GM12874 (cell line): ENCODE data around the gene CFI.

Experiments
- TF ChIP-seq, protein P1 (sequence below): IDR thresholded peaks from 2 replicates; pipeline ENCODE4 v1.5.1; 2011; ENCODE audit warnings: low read depth, mild to moderate bottlenecking, control low read depth, low read length, moderate library complexity; ENCODE audit not compliant: insufficient read depth

Gene CFI

DNA sequence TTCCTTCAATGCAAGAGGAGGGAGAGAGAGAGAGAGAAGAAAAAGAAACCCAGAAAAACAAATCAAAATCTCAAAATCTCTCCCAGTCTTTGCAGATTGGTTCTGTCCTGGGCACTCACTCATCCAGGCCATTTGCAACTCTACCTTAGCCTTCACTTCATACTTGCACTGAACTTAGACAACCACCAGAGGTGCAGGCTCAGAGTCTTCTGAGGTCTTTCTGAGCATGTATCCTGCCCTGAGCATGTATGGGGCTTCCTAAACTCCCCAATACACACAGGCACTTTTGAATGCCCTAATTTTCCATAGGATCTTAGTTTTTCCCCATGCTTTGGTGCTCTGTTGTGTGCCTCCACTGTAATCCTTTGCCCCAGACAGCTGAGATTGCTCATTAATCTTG, 2.9 kb downstream of the CFI start:
- TF ChIP-seq, protein P1, sequence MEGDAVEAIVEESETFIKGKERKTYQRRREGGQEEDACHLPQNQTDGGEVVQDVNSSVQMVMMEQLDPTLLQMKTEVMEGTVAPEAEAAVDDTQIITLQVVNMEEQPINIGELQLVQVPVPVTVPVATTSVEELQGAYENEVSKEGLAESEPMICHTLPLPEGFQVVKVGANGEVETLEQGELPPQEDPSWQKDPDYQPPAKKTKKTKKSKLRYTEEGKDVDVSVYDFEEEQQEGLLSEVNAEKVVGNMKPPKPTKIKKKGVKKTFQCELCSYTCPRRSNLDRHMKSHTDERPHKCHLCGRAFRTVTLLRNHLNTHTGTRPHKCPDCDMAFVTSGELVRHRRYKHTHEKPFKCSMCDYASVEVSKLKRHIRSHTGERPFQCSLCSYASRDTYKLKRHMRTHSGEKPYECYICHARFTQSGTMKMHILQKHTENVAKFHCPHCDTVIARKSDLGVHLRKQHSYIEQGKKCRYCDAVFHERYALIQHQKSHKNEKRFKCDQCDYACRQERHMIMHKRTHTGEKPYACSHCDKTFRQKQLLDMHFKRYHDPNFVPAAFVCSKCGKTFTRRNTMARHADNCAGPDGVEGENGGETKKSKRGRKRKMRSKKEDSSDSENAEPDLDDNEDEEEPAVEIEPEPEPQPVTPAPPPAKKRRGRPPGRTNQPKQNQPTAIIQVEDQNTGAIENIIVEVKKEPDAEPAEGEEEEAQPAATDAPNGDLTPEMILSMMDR, result no peak

GRCh38 chr4:109795059-109795458, 6.7 kb downstream of the CFI start:
- TF ChIP-seq, protein P1, result no peak

GRCh38 chr4:109787807-109788206, 14.0 kb downstream of the CFI start:
- TF ChIP-seq, protein P1, result no peak

DNA sequence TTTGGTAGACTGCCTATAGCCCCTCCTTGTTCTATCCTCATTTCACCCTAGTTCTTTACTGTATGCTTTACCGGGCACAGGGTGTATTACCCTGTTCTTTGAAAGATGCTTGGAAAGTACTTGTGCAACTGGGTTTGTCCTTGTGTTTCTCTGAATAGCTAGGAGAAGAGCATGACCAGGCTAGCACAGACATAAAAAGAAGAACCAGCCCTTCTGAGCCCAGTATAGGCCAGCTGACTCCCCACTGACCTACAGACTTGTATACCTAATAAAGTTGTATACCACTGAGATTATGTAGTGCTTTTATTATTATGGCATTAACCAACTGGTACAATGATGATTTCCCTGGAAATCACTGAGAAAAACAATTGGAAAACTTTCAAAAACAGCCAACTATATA, 15.0 kb downstream of the CFI start:
- TF ChIP-seq, protein P1, result no peak

DNA sequence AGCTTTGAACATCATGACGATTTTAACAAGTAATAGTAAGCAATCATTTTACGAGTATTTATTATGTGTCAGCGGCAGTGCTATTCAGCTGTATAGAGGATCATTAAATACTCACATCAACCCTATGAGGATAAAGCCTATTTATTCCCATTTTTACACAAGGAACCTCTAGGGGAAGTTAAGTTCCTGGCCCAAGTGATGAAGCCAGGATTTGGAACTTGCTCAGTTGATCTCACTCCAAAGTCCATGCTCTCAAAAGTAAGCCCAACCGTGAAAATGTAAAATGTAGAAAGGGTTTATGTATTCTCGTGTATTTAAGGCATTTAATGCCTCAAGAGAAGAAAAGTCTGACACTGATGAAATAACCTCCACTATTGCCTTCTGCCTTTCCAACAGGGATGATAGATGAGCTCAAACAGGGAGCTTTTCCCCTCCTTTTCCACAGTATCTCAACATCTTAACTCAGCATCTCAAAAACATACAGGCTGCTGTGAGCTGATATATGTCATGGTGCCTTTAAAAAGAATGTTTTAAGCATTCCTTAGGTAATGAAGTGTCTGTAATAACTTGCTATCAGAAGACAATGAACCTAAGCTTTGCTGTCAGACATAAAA, 36.9 kb downstream of the CFI start:
- TF ChIP-seq, protein P1, result no peak

DNA sequence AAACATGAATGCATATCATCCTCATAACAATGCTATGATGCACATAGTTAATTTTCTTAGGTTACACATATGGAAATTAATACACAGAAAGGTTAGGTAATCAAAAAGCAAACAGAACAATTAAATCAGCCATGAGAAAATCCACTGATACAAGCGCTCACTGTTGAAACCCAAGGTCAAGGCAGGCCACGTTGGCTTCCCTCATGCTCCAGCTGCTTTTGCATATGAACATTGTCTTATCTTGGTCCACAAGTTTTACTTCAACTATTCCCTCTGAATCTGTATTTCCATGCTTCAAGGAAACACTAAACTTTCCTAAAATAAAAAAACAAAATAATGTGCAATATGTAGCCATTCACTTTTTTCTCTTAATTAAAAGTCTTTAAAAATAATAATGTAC, 37.4 kb downstream of the CFI start:
- TF ChIP-seq, protein P1, result no peak

DNA sequence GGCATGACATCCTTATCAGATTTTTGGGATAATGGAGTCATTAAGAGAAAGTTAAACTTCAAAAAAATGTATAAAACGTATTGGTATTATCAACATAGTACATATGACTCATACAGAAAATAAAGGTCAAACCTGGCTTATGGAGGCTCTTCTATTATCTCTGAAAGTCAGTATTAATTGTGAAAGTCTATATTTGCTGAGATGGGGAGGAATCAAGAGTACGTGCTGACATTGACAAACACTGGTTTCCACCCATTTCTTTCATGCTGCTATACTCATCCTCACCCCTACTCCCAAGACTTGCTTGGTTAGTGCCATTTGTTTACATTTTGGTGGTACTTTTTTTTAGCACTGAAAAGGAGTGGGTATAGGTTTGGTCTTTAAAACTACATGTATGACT, 41.1 kb downstream of the CFI start:
- TF ChIP-seq, protein P1, result no peak
